GM23338 (cell line): ENCODE measurements around the gene TMEM150C. TPM values are rescaled to one million over a fixed set of nuclear protein-coding genes. Genes with fewer than 3 reads are reported as not detected.
A peak's percentile ranks its signal among the peaks of the same experiment; 100 is the strongest.

ENCODE experiments used
- ATAC-seq: fragments of 200-7000 bp; cut with Tn5 transposase; 3 replicates; pipeline ENCODE4 v1.9.1; 2020
- DNase-seq: peaks from one replicate; pipeline ENCODE4 v3.0.0-alpha.2; 2015; ENCODE audit warnings: low spot score
- H2AFZ ChIP-seq: fragments of 200-600 bp; sonication (generic); 2 replicates; pipeline ENCODE4 v1.8.0; 2016; ENCODE audit warnings: antibody characterized with exemption, mild to moderate bottlenecking, moderate library complexity
- H3F3A ChIP-seq: fragments of 200-600 bp; sonication (generic); replicated peaks from 2 replicates; pipeline ENCODE4 v1.8.0; 2017; ENCODE audit warnings: antibody characterized with exemption, mixed run types, low read depth
- H3K27ac ChIP-seq: fragments of 200-600 bp; sonication (generic); 2 replicates; pipeline ENCODE4 v1.6.1; 2016; ENCODE audit warnings: low read depth
- H3K27me3 ChIP-seq: fragments of 200-600 bp; sonication (generic); 2 replicates; pipeline ENCODE4 v1.8.0; 2016; ENCODE audit warnings: mild to moderate bottlenecking, mixed run types, moderate library complexity; ENCODE audit not compliant: insufficient read depth
- H3K36me3 ChIP-seq: fragments of 200-600 bp; sonication (generic); 2 replicates; pipeline ENCODE4 v1.8.0; 2016; ENCODE audit warnings: mild to moderate bottlenecking; ENCODE audit not compliant: insufficient read depth
- H3K4me1 ChIP-seq: fragments of 200-600 bp; sonication (generic); 2 replicates; pipeline ENCODE4 v1.8.0; 2016; ENCODE audit warnings: mild to moderate bottlenecking, moderate library complexity; ENCODE audit not compliant: insufficient read depth
- H3K4me2 ChIP-seq: fragments of 200-600 bp; sonication (generic); 2 replicates; pipeline ENCODE4 v1.7.1; 2017; ENCODE audit warnings: mixed run types
- H3K4me3 ChIP-seq: fragments of 200-600 bp; sonication (generic); 2 replicates; pipeline ENCODE4 v1.6.1; 2016; ENCODE audit warnings: mixed run types
- H3K79me2 ChIP-seq: fragments of 200-600 bp; sonication (generic); replicated peaks from 2 replicates; pipeline ENCODE4 v1.8.0; 2017; ENCODE audit warnings: mild to moderate bottlenecking; ENCODE audit not compliant: insufficient read depth
- H3K9me2 ChIP-seq: fragments of 200-600 bp; sonication (generic); 2 replicates; pipeline ENCODE4 v1.8.0; 2017; ENCODE audit not compliant: insufficient read depth
- H4K20me1 ChIP-seq: fragments of 200-600 bp; sonication (generic); replicated peaks from 2 replicates; pipeline ENCODE4 v1.8.0; 2017; ENCODE audit warnings: mild to moderate bottlenecking; ENCODE audit not compliant: insufficient read depth
- H3K27ac Mint-ChIP-seq: 2 replicates; pipeline ENCODE4 v1.8.0; 2020; ENCODE audit warnings: inconsistent platforms, mild to moderate bottlenecking, moderate library complexity, mixed read lengths
- H3K27me3 Mint-ChIP-seq: 3 replicates; pipeline ENCODE4 v1.8.0; 2022; ENCODE audit warnings: low read depth, mild to moderate bottlenecking, moderate library complexity, mixed read lengths, inconsistent platforms; ENCODE audit not compliant: insufficient read depth, poor library complexity
- H3K36me3 Mint-ChIP-seq: 3 replicates; pipeline ENCODE4 v1.8.0; 2021; ENCODE audit warnings: low read depth, mild to moderate bottlenecking, inconsistent platforms, moderate library complexity, mixed read lengths
- H3K4me1 Mint-ChIP-seq: 3 replicates; pipeline ENCODE4 v1.8.0; 2020; ENCODE audit warnings: mild to moderate bottlenecking, inconsistent platforms, mixed read lengths
- H3K4me3 Mint-ChIP-seq: 3 replicates; pipeline ENCODE4 v1.8.0; 2021; ENCODE audit warnings: moderate library complexity, mild to moderate bottlenecking, inconsistent platforms, mixed read lengths
- H3K9me3 Mint-ChIP-seq: 3 replicates; pipeline ENCODE4 v1.8.0; 2020; ENCODE audit warnings: moderate library complexity, mild to moderate bottlenecking, inconsistent platforms, mixed read lengths
- CREB1 ChIP-seq: fragments of 250-450 bp; sonication (Bioruptor Pico); IDR thresholded peaks from 2 replicates; pipeline ENCODE4 v1.5.0; 2020; ENCODE audit warnings: low read depth, mild to moderate bottlenecking, moderate library complexity
- CTCF ChIP-seq, 2 experiments: fragments of 200-600 bp in 1 of 2; sonication (generic) in 1 of 2; conservative IDR thresholded peaks; 2 replicates each; pipeline versions ENCODE4 v1.5.1 to v1.6.1; 2016 to 2017; ENCODE audit warnings: antibody characterized with exemption in 2 of 2, low read depth in 2 of 2, mild to moderate bottlenecking in 2 of 2, moderate library complexity in 1 of 2
- EZH2phosphoT487 ChIP-seq: fragments of 200-600 bp; sonication (generic); IDR thresholded peaks from one replicate; pipeline ENCODE4 v1.8.1; 2018; ENCODE audit warnings: antibody characterized with exemption; ENCODE audit not compliant: unreplicated experiment
- NANOG ChIP-seq: IDR thresholded peaks from 2 replicates; pipeline ENCODE4 v1.6.1; 2016; ENCODE audit warnings: antibody characterized with exemption, borderline replicate concordance
- POLR2AphosphoS5 ChIP-seq: IDR thresholded peaks from 2 replicates; pipeline ENCODE4 v1.6.1; 2016; ENCODE audit warnings: antibody characterized with exemption, low read depth
- ZNF331 ChIP-seq: fragments of 250-450 bp; sonication (Bioruptor Pico); IDR thresholded peaks from 2 replicates; pipeline ENCODE4 v1.5.0; 2020; ENCODE audit warnings: low read depth, mild to moderate bottlenecking, moderate library complexity
- polyA plus RNA-seq: library from polyadenylated mRNA; unstranded; fragments of >200 nt; fragmentation: Nextera tagmentation; extraction: Ambion mirVana; gene quantifications from 2 replicates; pipeline ENCODE4 v1.2.1, GENCODE V29; 2016
- total RNA-seq: library from RNA; depleted of rRNA; stranded (reverse); fragments of >200 nt; shearing (Covaris generic); gene quantifications from 2 replicates; pipeline ENCODE4 v1.2.3, GENCODE V29; 2014
- TF ChIP-seq, protein P1 (sequence below): fragments of 250-450 bp; sonication (Bioruptor Pico); IDR thresholded peaks from 2 replicates; pipeline ENCODE4 v1.5.0; 2020; ENCODE audit warnings: mild to moderate bottlenecking, moderate library complexity

Gene TMEM150C
- total and polyA plus RNA-seq, 2 experiments from 2014 or later: 1.7 to 4.0 TPM

- no peaks in the 10 kb centered on the region for H3K27me3 ChIP-seq
- H3K4me2 ChIP-seq: no peak overlapping the region
- Mint-ChIP-seq H3K27ac (no peak overlapping the region), H3K36me3 (no peaks in the 10 kb centered on the region), H3K4me3 (no peak overlapping the region), H3K27me3 (no peaks in the 10 kb centered on the region), H3K9me3 (no peaks in the 10 kb centered on the region), H3K4me1 (peaks cover 6% of the 10 kb centered on the region; the same call in 2 of the 3 replicates)
- TF ChIP-seq, protein P1, sequence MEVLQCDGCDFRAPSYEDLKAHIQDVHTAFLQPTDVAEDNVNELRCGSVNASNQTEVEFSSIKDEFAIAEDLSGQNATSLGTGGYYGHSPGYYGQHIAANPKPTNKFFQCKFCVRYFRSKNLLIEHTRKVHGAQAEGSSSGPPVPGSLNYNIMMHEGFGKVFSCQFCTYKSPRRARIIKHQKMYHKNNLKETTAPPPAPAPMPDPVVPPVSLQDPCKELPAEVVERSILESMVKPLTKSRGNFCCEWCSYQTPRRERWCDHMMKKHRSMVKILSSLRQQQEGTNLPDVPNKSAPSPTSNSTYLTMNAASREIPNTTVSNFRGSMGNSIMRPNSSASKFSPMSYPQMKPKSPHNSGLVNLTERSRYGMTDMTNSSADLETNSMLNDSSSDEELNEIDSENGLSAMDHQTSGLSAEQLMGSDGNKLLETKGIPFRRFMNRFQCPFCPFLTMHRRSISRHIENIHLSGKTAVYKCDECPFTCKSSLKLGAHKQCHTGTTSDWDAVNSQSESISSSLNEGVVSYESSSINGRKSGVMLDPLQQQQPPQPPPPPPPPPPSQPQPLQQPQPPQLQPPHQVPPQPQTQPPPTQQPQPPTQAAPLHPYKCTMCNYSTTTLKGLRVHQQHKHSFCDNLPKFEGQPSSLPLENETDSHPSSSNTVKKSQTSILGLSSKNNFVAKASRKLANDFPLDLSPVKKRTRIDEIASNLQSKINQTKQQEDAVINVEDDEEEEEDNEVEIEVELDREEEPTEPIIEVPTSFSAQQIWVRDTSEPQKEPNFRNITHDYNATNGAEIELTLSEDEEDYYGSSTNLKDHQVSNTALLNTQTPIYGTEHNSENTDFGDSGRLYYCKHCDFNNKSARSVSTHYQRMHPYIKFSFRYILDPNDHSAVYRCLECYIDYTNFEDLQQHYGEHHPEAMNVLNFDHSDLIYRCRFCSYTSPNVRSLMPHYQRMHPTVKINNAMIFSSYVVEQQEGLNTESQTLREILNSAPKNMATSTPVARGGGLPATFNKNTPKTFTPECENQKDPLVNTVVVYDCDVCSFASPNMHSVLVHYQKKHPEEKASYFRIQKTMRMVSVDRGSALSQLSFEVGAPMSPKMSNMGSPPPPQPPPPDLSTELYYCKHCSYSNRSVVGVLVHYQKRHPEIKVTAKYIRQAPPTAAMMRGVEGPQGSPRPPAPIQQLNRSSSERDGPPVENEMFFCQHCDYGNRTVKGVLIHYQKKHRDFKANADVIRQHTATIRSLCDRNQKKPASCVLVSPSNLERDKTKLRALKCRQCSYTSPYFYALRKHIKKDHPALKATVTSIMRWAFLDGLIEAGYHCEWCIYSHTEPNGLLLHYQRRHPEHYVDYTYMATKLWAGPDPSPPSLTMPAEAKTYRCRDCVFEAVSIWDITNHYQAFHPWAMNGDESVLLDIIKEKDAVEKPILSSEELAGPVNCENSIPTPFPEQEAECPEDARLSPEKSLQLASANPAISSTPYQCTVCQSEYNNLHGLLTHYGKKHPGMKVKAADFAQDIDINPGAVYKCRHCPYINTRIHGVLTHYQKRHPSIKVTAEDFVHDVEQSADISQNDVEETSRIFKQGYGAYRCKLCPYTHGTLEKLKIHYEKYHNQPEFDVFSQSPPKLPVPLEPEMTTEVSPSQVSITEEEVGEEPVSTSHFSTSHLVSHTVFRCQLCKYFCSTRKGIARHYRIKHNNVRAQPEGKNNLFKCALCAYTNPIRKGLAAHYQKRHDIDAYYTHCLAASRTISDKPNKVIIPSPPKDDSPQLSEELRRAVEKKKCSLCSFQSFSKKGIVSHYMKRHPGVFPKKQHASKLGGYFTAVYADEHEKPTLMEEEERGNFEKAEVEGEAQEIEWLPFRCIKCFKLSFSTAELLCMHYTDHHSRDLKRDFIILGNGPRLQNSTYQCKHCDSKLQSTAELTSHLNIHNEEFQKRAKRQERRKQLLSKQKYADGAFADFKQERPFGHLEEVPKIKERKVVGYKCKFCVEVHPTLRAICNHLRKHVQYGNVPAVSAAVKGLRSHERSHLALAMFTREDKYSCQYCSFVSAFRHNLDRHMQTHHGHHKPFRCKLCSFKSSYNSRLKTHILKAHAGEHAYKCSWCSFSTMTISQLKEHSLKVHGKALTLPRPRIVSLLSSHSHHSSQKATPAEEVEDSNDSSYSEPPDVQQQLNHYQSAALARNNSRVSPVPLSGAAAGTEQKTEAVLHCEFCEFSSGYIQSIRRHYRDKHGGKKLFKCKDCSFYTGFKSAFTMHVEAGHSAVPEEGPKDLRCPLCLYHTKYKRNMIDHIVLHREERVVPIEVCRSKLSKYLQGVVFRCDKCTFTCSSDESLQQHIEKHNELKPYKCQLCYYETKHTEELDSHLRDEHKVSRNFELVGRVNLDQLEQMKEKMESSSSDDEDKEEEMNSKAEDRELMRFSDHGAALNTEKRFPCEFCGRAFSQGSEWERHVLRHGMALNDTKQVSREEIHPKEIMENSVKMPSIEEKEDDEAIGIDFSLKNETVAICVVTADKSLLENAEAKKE: no peak
- no peak for TF ChIP-seq ZNF331 (CRISPR knock-in tag)
- no peak for TF ChIP-seq POLR2AphosphoS5
- TF ChIP-seq EZH2phosphoT487: no peak
- peak in 1 of 2 experiments; percentile 27; a peak in 2 of 4 replicates for TF ChIP-seq CTCF (conservative IDR thresholded peaks at IDR 0.05; ENCODE audit: low read depth in 2 of 2)
- no peak for TF ChIP-seq NANOG
- no peak for TF ChIP-seq CREB1 (CRISPR knock-in tag)
- H3K4me3 ChIP-seq: no peak overlapping the region
- peak; percentile 52 for ATAC-seq
- no peaks in the 10 kb centered on the region for H3K79me2 ChIP-seq
- no peaks in the 10 kb centered on the region for H4K20me1 ChIP-seq
- H3F3A ChIP-seq: no peaks in the 10 kb centered on the region
- DNase-seq: no peak
- H2AFZ ChIP-seq: no peak overlapping the region
- H3K36me3 ChIP-seq: no peaks in the 10 kb centered on the region
- no peaks in the 10 kb centered on the region for H3K9me2 ChIP-seq
- no peak overlapping the region for H3K27ac ChIP-seq
- H3K4me1 ChIP-seq: no peaks in the 10 kb centered on the region; the same call in 1 of the 2 replicates
These were observed 72.7 kb downstream of the TMEM150C start for GRCh38 chr4:82489076-82489475.
